KOPT-K1 (cell line): ENCODE results near the gene SIK3.
"Not testable (repeated sequence)": the region's sequence is repeated elsewhere in the genome, so short reads cannot be mapped to it uniquely, and the experiment has no call there.

Experiments used
- H3K27ac ChIP-seq: fragments of 200-600 bp; sonication (generic); 2 replicates; pipeline ENCODE4 v1.5.1; 2016; ENCODE audit warnings: antibody characterized with exemption, mild to moderate bottlenecking, low read depth, low read length; ENCODE audit not compliant: poor library complexity, severe bottlenecking
- H3K36me3 ChIP-seq: fragments of 200-600 bp; sonication (generic); 2 replicates; pipeline ENCODE4 v1.5.1; 2017; ENCODE audit warnings: antibody characterized with exemption, mild to moderate bottlenecking, low read length, moderate library complexity; ENCODE audit not compliant: insufficient read depth
- H3K9me3 ChIP-seq: fragments of 200-600 bp; sonication (generic); 2 replicates; pipeline ENCODE4 v1.5.1; 2017; ENCODE audit warnings: antibody characterized with exemption, low read length, mild to moderate bottlenecking; ENCODE audit not compliant: insufficient read depth, poor library complexity, severe bottlenecking

SIK3 gene

GRCh38 chr11:116813170-116813569 lies 285.1 kb downstream of the SIK3 start:
- Histone ChIP-seq H3K9me3 (no peaks in the 10 kb centered on the region), H3K36me3 (no peaks in the 10 kb centered on the region), H3K27ac (no peak overlapping the region)

GRCh38 chr11:116812109-116812508 lies 286.1 kb downstream of the SIK3 start:
- Histone ChIP-seq H3K27ac (no peak overlapping the region), H3K9me3 (no peaks in the 10 kb centered on the region), H3K36me3 (no peaks in the 10 kb centered on the region)

- H3K36me3 ChIP-seq = no peaks in the 10 kb centered on the region
- no peaks in the 10 kb centered on the region for H3K9me3 ChIP-seq
- no peak overlapping the region for H3K27ac ChIP-seq
These were observed 287.0 kb downstream of the SIK3 start for GRCh38 chr11:116811194-116811593.

- Histone ChIP-seq H3K36me3 (no peaks in the 10 kb centered on the region), H3K9me3 (no peaks in the 10 kb centered on the region), H3K27ac (no peak overlapping the region)
These were observed 289.7 kb downstream of the SIK3 start for GRCh38 chr11:116808262-116809175.

- no peak overlapping the region for H3K27ac ChIP-seq
- no peaks in the 10 kb centered on the region for H3K9me3 ChIP-seq
- H3K36me3 ChIP-seq = no peaks in the 10 kb centered on the region
These were observed 290.5 kb downstream of the SIK3 start for GRCh38 chr11:116807601-116808261.

- Histone ChIP-seq H3K36me3 (no peaks in the 10 kb centered on the region), H3K9me3 (no peaks in the 10 kb centered on the region), H3K27ac (no peak overlapping the region)
These were observed 294.2 kb downstream of the SIK3 start for GRCh38 chr11:116804001-116804400.

GRCh38 chr11:116801662-116802061 lies 296.6 kb downstream of the SIK3 start:
- not testable (repeated sequence) for H3K36me3 ChIP-seq, H3K9me3 ChIP-seq, H3K27ac ChIP-seq

GRCh38 chr11:116800610-116801009 lies 297.6 kb downstream of the SIK3 start:
- no peaks in the 10 kb centered on the region for H3K9me3 ChIP-seq

GRCh38 chr11:116798368-116798767 lies 299.9 kb downstream of the SIK3 start:
- no peaks in the 10 kb centered on the region for H3K36me3 ChIP-seq
- no peak overlapping the region for H3K27ac ChIP-seq
- no peaks in the 10 kb centered on the region for H3K9me3 ChIP-seq

More at GRCh38 chr11:116800610-116801009, 297.6 kb downstream of the SIK3 start:
- Histone ChIP-seq H3K27ac (no peak overlapping the region), H3K36me3 (no peaks in the 10 kb centered on the region)

GRCh38 chr11:116797816-116798215 lies 300.4 kb downstream of the SIK3 start:
- no peaks in the 10 kb centered on the region for H3K9me3 ChIP-seq
- H3K27ac ChIP-seq = no peak overlapping the region

GRCh38 chr11:116796548-116796947 lies 301.7 kb downstream of the SIK3 start:
- Histone ChIP-seq H3K27ac (no peak overlapping the region), H3K36me3 (no peaks in the 10 kb centered on the region), H3K9me3 (no peaks in the 10 kb centered on the region)

More at GRCh38 chr11:116797816-116798215, 300.4 kb downstream of the SIK3 start:
- H3K36me3 ChIP-seq = no peaks in the 10 kb centered on the region

GRCh38 chr11:116794851-116795250 lies 303.4 kb downstream of the SIK3 start:
- H3K36me3 ChIP-seq = no peaks in the 10 kb centered on the region

GRCh38 chr11:116793772-116794097 lies 304.5 kb downstream of the SIK3 start:
- no peaks in the 10 kb centered on the region for H3K36me3 ChIP-seq
- no peak overlapping the region for H3K27ac ChIP-seq
- H3K9me3 ChIP-seq = no peaks in the 10 kb centered on the region

More at GRCh38 chr11:116794851-116795250, 303.4 kb downstream of the SIK3 start:
- no peaks in the 10 kb centered on the region for H3K9me3 ChIP-seq
- H3K27ac ChIP-seq = no peak overlapping the region
